Cardiac muscle cell (in vitro differentiated cells and primary cell): ENCODE measurements around the gene TNFRSF8. TPM values are rescaled to one million over a fixed set of nuclear protein-coding genes. Genes with fewer than 3 reads are reported as not detected.
"Not testable (repeated sequence)": the region's sequence is repeated elsewhere in the genome, so short reads cannot be mapped to it uniquely, and the experiment has no call there.

Experiments
- DNase-seq, 2 donors: peaks; one replicate each; pipeline versions ENCODE4 v3.0.0 to v3.0.0-alpha.2; 2010 to 2017; ENCODE audit warnings: low read depth in 1 of 2, low spot score in 1 of 2
- H3K27ac ChIP-seq: fragments of 200-600 bp; sonication (generic); 2 replicates; pipeline ENCODE4 v1.5.1; 2016
- H3K27me3 ChIP-seq: fragments of 200-600 bp; sonication (generic); 2 replicates; pipeline ENCODE4 v1.6.0; 2016; ENCODE audit warnings: control low read depth
- H3K36me3 ChIP-seq: fragments of 200-600 bp; sonication (generic); 2 replicates; pipeline ENCODE4 v1.5.1; 2016; ENCODE audit warnings: control low read depth
- H3K4me1 ChIP-seq: fragments of 200-600 bp; sonication (generic); 2 replicates; pipeline ENCODE4 v1.8.1; 2017; ENCODE audit warnings: low read depth, mild to moderate bottlenecking, mixed run types
- H3K4me3 ChIP-seq: fragments of 200-600 bp; sonication (generic); 2 replicates; pipeline ENCODE4 v1.5.1; 2016; ENCODE audit warnings: mild to moderate bottlenecking
- H3K9me3 ChIP-seq: fragments of 200-600 bp; sonication (generic); 2 replicates; pipeline ENCODE4 v1.5.1; 2017; ENCODE audit warnings: low read depth, mild to moderate bottlenecking, control low read depth
- CTCF ChIP-seq: IDR thresholded peaks from 2 replicates; pipeline ENCODE4 v1.5.1; 2012; ENCODE audit warnings: low read depth, mild to moderate bottlenecking, low read length
- polyA plus RNA-seq: library from polyadenylated mRNA; unstranded; fragments of >200 nt; fragmentation: Nextera tagmentation; extraction: Ambion mirVana; gene quantifications from 2 replicates; pipeline ENCODE4 v1.2.1, GENCODE V29; 2016
- total RNA-seq: library from RNA; depleted of rRNA; stranded (reverse); fragments of >200 nt; gene quantifications from 2 replicates; pipeline ENCODE4 v1.2.3, GENCODE V29; 2016

The TNFRSF8 gene
- total and polyA plus RNA-seq, 2 experiments from 2014 or later, result 0.06 TPM; not detected in 1

GRCh38 chr1:12096615-12097014 lies 33.5 kb downstream of the TNFRSF8 start:
- H3K27ac ChIP-seq, result no peak overlapping the region
- no peaks in the 10 kb centered on the region for H3K36me3 ChIP-seq
- no peak for DNase-seq
- no peak overlapping the region for H3K4me3 ChIP-seq
- no peaks in the 10 kb centered on the region for H3K27me3 ChIP-seq
- no peaks in the 10 kb centered on the region for H3K9me3 ChIP-seq
- TF ChIP-seq CTCF, result no peak
- H3K4me1 ChIP-seq, result no peaks in the 10 kb centered on the region

GRCh38 chr1:12097321-12097720 lies 34.2 kb downstream of the TNFRSF8 start:
- Histone ChIP-seq H3K9me3 (no peaks in the 10 kb centered on the region), H3K4me3 (no peak overlapping the region), H3K36me3 (no peaks in the 10 kb centered on the region), H3K4me1 (no peaks in the 10 kb centered on the region), H3K27ac (no peak overlapping the region), H3K27me3 (no peaks in the 10 kb centered on the region)
- peak in 1 of 2 donors; percentile 82 for DNase-seq
- TF ChIP-seq CTCF, result no peak

- DNase-seq, result no peak
- H3K9me3 ChIP-seq, result no peaks in the 10 kb centered on the region
Observed at GRCh38 chr1:12098786-12099185, 35.7 kb downstream of the TNFRSF8 start.

GRCh38 chr1:12099610-12100009 lies 36.5 kb downstream of the TNFRSF8 start:
- H3K4me3 ChIP-seq, result no peak overlapping the region
- H3K9me3 ChIP-seq, result no peaks in the 10 kb centered on the region
- H3K4me1 ChIP-seq, result no peaks in the 10 kb centered on the region
- H3K27me3 ChIP-seq, result no peaks in the 10 kb centered on the region
- TF ChIP-seq CTCF, result no peak
- H3K36me3 ChIP-seq, result no peaks in the 10 kb centered on the region
- DNase-seq, result no peak
- no peak overlapping the region for H3K27ac ChIP-seq

More at GRCh38 chr1:12098786-12099185, 35.7 kb downstream of the TNFRSF8 start:
- Histone ChIP-seq H3K4me3 (no peak overlapping the region), H3K36me3 (no peaks in the 10 kb centered on the region), H3K4me1 (no peaks in the 10 kb centered on the region), H3K27ac (no peak overlapping the region), H3K27me3 (no peaks in the 10 kb centered on the region)
- no peak for TF ChIP-seq CTCF

- H3K36me3 ChIP-seq, result no peaks in the 10 kb centered on the region
- no peaks in the 10 kb centered on the region for H3K9me3 ChIP-seq
- H3K27ac ChIP-seq, result no peak overlapping the region
- DNase-seq, result no peak
- H3K4me1 ChIP-seq, result no peaks in the 10 kb centered on the region
- H3K27me3 ChIP-seq, result no peaks in the 10 kb centered on the region
- no peak overlapping the region for H3K4me3 ChIP-seq
- no peak for TF ChIP-seq CTCF
Observed at GRCh38 chr1:12100071-12100470, 37.0 kb downstream of the TNFRSF8 start.

- not testable (repeated sequence) for H3K27ac ChIP-seq, H3K4me1 ChIP-seq, H3K9me3 ChIP-seq, H3K4me3 ChIP-seq, DNase-seq, H3K36me3 ChIP-seq, H3K27me3 ChIP-seq
Observed at GRCh38 chr1:12101120-12101519, 38.0 kb downstream of the TNFRSF8 start.
